ENCODE results near the gene CDC37L1. TPM values are rescaled to one million over a fixed set of nuclear protein-coding genes. Genes with fewer than 3 reads are reported as not detected.
"Not testable (repeated sequence)": the region's sequence is repeated elsewhere in the genome, so short reads cannot be mapped to it uniquely, and the experiment has no call there.

CDC37L1 gene
- polyA plus RNA-seq, 1 donor (not counting 4 experiments of a cell fraction or from before 2014, with no cell fraction given) = 15.5 TPM

- H3K4me2 ChIP-seq (ENCODE audit: control insufficient read depth, extremely low read depth, insufficient read depth, low read depth, low read length) = no peak overlapping the region
- H2AFZ ChIP-seq (ENCODE audit: control insufficient read depth, low read length) = no peak overlapping the region
- H3K4me1 ChIP-seq (ENCODE audit: control insufficient read depth, extremely low read depth, insufficient read depth, low read length) = peaks cover 11% of the 10 kb centered on the region
- H4K20me1 ChIP-seq (ENCODE audit: control insufficient read depth, extremely low read depth, insufficient read depth, low read length) = no peaks in the 10 kb centered on the region
- TF ChIP-seq EZH2 (IDR thresholded peaks at IDR 0.05; ENCODE audit: low read length) (no peak), CTCF (optimal IDR thresholded peaks at IDR 0.05 in 1 of 3, IDR thresholded peaks at IDR 0.05 in 1 of 3, conservative IDR thresholded peaks at IDR 0.05 in 1 of 3; ENCODE audit: extremely low read depth in 1 of 3, insufficient read depth in 2 of 3, low read length in 3 of 3) (no peak)
- DNase-seq (ENCODE audit: low read depth, low spot score) = no peak
- no peak overlapping the region for H3K27ac ChIP-seq (ENCODE audit: control insufficient read depth, insufficient read depth, low read length)
- no peaks in the 10 kb centered on the region for H3K9me1 ChIP-seq (ENCODE audit: control insufficient read depth, extremely low read depth, insufficient read depth, low read length)
- no peaks in the 10 kb centered on the region for H3K27me3 ChIP-seq (ENCODE audit: control insufficient read depth, extremely low read depth, insufficient read depth, low read length)
- no peaks in the 10 kb centered on the region for H3K36me3 ChIP-seq (ENCODE audit: control insufficient read depth in 2 of 2, extremely low read depth in 1 of 2, insufficient read depth in 2 of 2, low read length in 2 of 2)
- no peak overlapping the region for H3K9ac ChIP-seq (ENCODE audit: control insufficient read depth, extremely low read depth, insufficient read depth, low read length)
- no peak for FAIRE-seq
- dilution Hi-C loops (cut with MboI; ENCODE audit: extremely low pct_ligation_motif_present, low sequenced_read_pairs) = no loop called here
- H3K4me3 ChIP-seq (ENCODE audit: control insufficient read depth in 2 of 3, extremely low read depth in 1 of 3, insufficient read depth in 2 of 3, low read depth in 1 of 3, low read length in 3 of 3) = no peak overlapping the region
- peaks cover 2% of the 10 kb centered on the region for H3K79me2 ChIP-seq (ENCODE audit: control insufficient read depth, insufficient read depth, low read length)
- H3K9me3 ChIP-seq (ENCODE audit: control insufficient read depth, low read depth, low read length) = no peaks in the 10 kb centered on the region
Observed at GRCh38 chr9:4657426-4658159, 21.8 kb upstream of the CDC37L1 start.

DNA sequence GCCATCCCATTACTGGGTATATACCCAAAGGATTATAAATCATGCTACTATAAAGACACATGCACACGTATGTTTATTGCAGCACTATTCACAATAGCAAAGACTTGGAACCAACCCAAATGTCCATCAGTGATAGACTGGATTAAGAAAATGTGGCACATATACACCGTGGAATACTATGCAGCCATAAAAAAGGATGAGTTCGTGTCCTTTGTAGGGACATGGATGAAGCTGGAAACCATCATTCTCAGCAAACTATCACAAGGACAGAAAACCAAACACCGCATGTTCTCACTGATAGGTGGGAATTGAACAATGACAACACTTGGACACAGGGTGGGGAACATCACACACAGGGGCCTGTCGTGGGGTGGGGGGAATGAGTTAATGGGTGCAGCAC lies 18.7 kb upstream of the CDC37L1 start:
- H2AFZ ChIP-seq (ENCODE audit: control insufficient read depth, low read length); H3K9me3 ChIP-seq (ENCODE audit: control insufficient read depth, low read depth, low read length); FAIRE-seq; dilution Hi-C loops (cut with MboI; ENCODE audit: extremely low pct_ligation_motif_present, low sequenced_read_pairs); H3K4me3 ChIP-seq (ENCODE audit: control insufficient read depth in 2 of 3, extremely low read depth in 1 of 3, insufficient read depth in 2 of 3, low read depth in 1 of 3, low read length in 3 of 3); H3K27ac ChIP-seq (ENCODE audit: control insufficient read depth, insufficient read depth, low read length); H3K27me3 ChIP-seq (ENCODE audit: control insufficient read depth, extremely low read depth, insufficient read depth, low read length); H3K36me3 ChIP-seq (ENCODE audit: control insufficient read depth in 2 of 2, extremely low read depth in 1 of 2, insufficient read depth in 2 of 2, low read length in 2 of 2); H3K9ac ChIP-seq (ENCODE audit: control insufficient read depth, extremely low read depth, insufficient read depth, low read length); H4K20me1 ChIP-seq (ENCODE audit: control insufficient read depth, extremely low read depth, insufficient read depth, low read length); DNase-seq (ENCODE audit: low read depth, low spot score); H3K4me2 ChIP-seq (ENCODE audit: control insufficient read depth, extremely low read depth, insufficient read depth, low read depth, low read length); H3K9me1 ChIP-seq (ENCODE audit: control insufficient read depth, extremely low read depth, insufficient read depth, low read length): not testable (repeated sequence)
- Histone ChIP-seq H3K79me2 (ENCODE audit: control insufficient read depth, insufficient read depth, low read length) (peaks cover 15% of the 10 kb centered on the region), H3K4me1 (ENCODE audit: control insufficient read depth, extremely low read depth, insufficient read depth, low read length) (peaks cover 37% of the 10 kb centered on the region)

GRCh38 chr9:4661165-4661564 lies 18.2 kb upstream of the CDC37L1 start:
- dilution Hi-C loops (cut with MboI; ENCODE audit: extremely low pct_ligation_motif_present, low sequenced_read_pairs) = no loop called here
- no peak for FAIRE-seq
- Histone ChIP-seq H3K79me2 (ENCODE audit: control insufficient read depth, insufficient read depth, low read length) (peaks cover 15% of the 10 kb centered on the region), H3K4me2 (ENCODE audit: control insufficient read depth, extremely low read depth, insufficient read depth, low read depth, low read length) (peak overlapping the region; percentile 97), H3K9ac (ENCODE audit: control insufficient read depth, extremely low read depth, insufficient read depth, low read length) (peak overlapping the region; percentile 83), H2AFZ (ENCODE audit: control insufficient read depth, low read length) (no peak overlapping the region), H3K4me1 (ENCODE audit: control insufficient read depth, extremely low read depth, insufficient read depth, low read length) (peaks cover 41% of the 10 kb centered on the region), H3K9me1 (ENCODE audit: control insufficient read depth, extremely low read depth, insufficient read depth, low read length) (no peaks in the 10 kb centered on the region), H3K27me3 (ENCODE audit: control insufficient read depth, extremely low read depth, insufficient read depth, low read length) (no peaks in the 10 kb centered on the region), H3K9me3 (ENCODE audit: control insufficient read depth, low read depth, low read length) (no peaks in the 10 kb centered on the region), H3K36me3 (ENCODE audit: control insufficient read depth in 2 of 2, extremely low read depth in 1 of 2, insufficient read depth in 2 of 2, low read length in 2 of 2) (no peaks in the 10 kb centered on the region), H4K20me1 (ENCODE audit: control insufficient read depth, extremely low read depth, insufficient read depth, low read length) (no peaks in the 10 kb centered on the region), H3K27ac (ENCODE audit: control insufficient read depth, insufficient read depth, low read length) (peak overlapping the region; percentile 70), H3K4me3 (ENCODE audit: control insufficient read depth in 2 of 3, extremely low read depth in 1 of 3, insufficient read depth in 2 of 3, low read depth in 1 of 3, low read length in 3 of 3) (peak overlapping the region in 1 of 3 experiments; percentile 86)
- no peak for DNase-seq (ENCODE audit: low read depth, low spot score)
- TF ChIP-seq CTCF (optimal IDR thresholded peaks at IDR 0.05 in 1 of 3, IDR thresholded peaks at IDR 0.05 in 1 of 3, conservative IDR thresholded peaks at IDR 0.05 in 1 of 3; ENCODE audit: extremely low read depth in 1 of 3, insufficient read depth in 2 of 3, low read length in 3 of 3) (no peak), EZH2 (IDR thresholded peaks at IDR 0.05; ENCODE audit: low read length) (no peak)
